PC-3 (cell line): ENCODE measurements around the gene P4HB.

Experiments used
- CTCF ChIP-seq: fragments of 300-600 bp; sonication (generic); conservative IDR thresholded peaks from 2 replicates; pipeline ENCODE4 v1.5.1; 2017; ENCODE audit warnings: antibody characterized with exemption, low read depth, mild to moderate bottlenecking, low read length
- EZH2 ChIP-seq: fragments of 300-600 bp; sonication (generic); IDR thresholded peaks from one replicate; pipeline ENCODE4 v1.6.1; 2017; ENCODE audit warnings: antibody characterized with exemption, mild to moderate bottlenecking, low read length; ENCODE audit not compliant: unreplicated experiment
- EZH2phosphoT487 ChIP-seq: fragments of 300-600 bp; sonication (generic); IDR thresholded peaks from 2 replicates; pipeline ENCODE4 v1.6.1; 2018; ENCODE audit warnings: mild to moderate bottlenecking, antibody characterized with exemption, low read length, borderline replicate concordance

DNA sequence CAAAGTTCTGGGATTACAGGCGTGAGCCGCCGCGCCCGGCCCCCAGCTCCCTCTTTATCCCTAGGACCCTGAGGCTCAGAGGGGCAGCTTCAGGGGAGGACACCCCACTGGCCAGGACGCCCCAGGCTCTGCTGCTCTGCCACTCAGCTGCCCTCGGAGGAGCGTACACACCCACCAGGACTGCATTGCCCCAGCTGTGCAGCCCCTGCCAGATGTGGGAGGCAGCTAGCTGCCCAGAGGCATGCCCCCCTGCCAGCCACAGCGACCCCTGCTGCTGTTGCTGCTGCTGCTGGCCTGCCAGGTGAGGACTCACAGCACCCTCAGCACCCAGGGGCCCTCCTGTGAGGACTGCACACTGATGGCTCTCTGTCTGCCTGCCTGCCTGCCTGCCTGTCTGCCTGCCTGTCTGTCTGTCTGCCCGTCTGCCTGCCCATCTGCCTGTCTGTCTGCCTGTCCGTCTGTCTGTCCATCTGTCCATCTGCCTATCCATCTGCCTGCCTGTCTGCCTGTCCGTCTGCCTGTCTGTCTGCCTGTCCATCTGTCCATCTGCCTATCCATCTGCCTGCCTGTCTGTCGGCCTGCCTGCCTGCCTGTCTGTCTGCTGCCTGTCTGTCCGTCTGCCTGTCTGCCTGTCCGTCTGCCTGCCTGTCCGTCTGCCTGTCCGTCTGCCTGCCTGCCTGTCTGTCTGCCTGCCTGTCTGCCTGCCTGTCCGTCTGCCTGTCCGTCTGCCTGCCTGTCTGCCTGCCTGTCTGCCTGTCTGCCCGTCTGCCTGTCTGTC lies 51.4 kb downstream of the P4HB start:
- no peak for TF ChIP-seq EZH2
- TF ChIP-seq CTCF, result peak; percentile 41; the same call in 1 of the 2 replicates
- TF ChIP-seq EZH2phosphoT487, result no peak
